ENCODE measurements around the gene ACTL10.
"Not testable (repeated sequence)": the region's sequence is repeated elsewhere in the genome, so short reads cannot be mapped to it uniquely, and the experiment has no call there.

The ACTL10 gene

DNA sequence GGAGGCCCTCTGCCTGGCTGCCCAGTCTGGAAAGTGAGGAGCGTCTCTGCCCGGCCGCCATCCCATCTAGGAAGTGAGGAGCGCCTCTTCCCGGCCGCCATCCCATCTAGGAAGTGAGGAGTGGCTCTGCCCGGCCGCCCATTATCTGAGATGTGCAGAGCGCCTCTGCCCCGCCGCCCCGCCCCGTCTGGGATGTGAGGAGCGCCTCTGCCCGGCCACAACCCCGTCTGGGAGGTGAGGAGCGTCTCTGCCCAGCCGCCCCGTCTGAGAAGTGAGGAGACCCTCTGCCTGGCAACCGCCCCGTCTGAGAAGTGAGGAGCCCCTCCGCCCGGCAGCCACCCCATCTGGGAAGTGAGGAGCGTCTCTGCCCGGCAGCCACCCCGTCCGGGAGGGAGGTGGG, 32.2 kb downstream of the ACTL10 start:
- not testable (repeated sequence) for DNase-seq

GRCh38 chr20:33700696-33701441, 34.1 kb downstream of the ACTL10 start:
- not testable (repeated sequence) for DNase-seq

DNA sequence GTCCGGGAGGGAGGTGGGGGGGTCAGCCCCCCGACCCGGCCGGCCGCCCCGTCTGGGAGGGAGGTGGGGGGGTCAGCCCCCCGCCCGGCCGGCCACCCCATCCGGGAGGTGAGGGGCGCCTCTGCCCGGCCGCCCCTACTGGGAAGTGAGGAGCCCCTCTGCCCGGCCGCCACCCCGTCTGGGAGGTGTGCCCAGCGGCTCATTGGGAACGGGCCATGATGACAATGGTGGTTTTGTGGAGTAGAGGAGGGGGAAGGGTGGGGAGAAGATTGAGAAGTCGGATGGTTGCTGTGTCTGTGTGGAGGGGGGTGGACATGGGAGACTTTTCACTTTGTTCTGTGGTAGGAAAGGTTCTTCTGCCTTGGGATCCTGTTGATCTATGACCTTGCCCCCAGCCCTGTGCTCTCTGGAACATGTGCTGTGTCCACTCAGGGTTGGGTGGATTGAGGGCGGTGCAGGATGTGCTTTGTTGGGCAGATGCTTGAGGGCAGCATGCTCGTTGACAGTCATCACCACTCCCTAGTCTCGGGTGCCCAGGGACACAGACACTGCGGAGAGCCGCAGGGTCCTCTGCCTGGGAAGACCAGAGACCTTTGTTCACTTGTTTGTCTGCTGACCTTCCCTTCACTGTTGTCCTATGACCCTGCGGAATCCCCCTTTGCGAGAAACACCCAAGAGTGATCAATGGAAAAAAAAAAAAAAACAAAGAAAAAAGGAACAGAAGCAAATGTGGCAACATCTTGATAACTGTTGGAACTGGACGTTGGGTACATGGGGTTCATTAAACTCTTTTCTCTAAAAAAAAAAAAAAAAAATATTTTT, 35.1 kb downstream of the ACTL10 start:
- no peak for DNase-seq

DNA sequence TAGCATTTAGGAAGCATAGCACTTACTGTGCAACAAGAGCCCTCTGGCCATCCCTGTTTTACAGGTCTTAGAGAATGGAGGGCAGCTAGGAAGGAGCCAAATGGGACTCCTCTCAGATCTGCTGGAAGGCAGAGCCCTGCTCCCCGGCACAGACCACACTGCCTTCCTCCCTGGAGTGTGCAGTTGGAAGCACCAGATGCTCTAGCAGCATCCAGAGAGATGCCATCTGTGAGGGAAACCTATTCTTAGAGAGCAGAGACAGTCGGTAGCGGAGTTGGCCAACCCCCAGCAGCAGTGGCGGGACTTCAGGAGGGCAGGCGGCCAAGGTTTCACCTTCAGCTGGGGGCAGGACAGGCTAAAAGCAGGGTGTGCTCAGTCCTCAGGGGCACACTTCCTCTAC, 36.1 kb downstream of the ACTL10 start:
- no peak for DNase-seq

GRCh38 chr20:33703498-33704137, 36.9 kb downstream of the ACTL10 start:
- no peak for DNase-seq

DNA sequence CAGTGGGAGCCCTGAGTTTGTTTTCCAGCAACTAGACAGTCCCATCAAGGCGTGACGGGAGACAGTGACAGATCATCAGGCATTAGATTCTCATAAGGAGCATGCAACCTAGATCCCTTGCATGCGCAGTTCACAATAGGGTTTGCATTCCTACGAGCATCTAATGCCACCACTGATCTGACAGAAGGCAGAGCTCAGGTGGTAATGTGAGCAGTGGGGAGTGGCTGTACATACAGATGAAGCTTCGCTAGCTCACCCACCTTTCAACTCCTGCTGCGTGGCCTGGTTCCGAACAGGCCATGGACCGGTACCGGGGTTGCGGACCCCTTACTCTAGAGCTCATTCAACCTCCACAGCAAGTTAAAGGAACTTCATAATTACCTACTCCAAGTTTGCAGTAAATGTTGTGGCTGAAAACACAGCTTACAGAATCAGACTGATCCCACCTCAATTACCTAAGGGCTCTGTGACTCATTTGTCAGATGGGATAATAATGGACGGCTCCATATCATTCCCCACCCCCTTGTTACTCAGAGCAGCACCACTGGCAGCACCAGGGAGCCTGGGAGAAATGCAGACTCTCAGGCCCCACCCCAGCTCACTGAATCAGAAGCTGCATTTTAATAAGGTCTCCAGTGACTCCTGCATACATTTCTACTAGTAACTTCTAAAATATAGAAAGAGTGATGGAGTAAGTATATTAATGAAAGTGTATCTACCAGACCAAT, 37.6 kb downstream of the ACTL10 start:
- DNase-seq: no peak

DNA sequence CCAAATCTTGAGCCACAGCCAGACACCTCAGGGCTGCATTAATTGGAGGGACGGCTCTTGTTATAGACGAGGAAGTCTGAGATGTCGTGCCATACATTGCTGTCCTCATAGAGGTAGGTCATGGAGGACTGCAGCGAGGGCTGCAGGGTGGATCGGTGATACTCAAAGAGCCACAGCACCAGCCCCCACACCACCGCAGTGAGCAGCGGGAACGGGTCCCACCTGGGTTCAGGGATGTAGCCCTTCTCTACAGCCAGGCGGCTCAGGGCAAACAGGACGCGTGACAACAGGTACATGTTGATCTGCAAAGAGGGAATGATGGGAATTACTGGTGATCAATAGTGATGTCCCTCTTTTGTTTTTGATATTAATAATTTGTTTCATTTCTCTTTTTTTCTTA, 40.9 kb downstream of the ACTL10 start:
- DNase-seq: no peak

- DNase-seq: no peak
Measured at GRCh38 chr20:33709398-33709797, 42.7 kb downstream of the ACTL10 start.

- DNase-seq: no peak
Measured at GRCh38 chr20:33709905-33710541, 43.3 kb downstream of the ACTL10 start.

- no peak for DNase-seq
Measured at GRCh38 chr20:33710681-33711445, 44.1 kb downstream of the ACTL10 start.

DNA sequence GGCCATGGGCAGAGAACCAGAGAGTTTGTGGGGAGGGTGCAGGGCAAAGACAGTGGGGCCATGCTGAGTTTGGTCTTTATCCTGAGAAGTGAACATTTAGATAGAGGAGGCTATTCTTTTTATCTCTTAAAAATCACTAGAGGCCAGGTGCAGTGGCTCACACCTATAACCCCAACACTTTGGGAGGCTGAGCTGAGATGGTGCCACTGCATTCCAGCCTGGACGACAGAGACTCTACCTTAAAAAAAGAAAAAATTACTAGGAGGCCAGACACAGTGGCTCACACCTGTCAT, 44.6 kb downstream of the ACTL10 start:
- DNase-seq: no peak

GRCh38 chr20:33713865-33714367, 47.2 kb downstream of the ACTL10 start:
- no peak for DNase-seq

DNA sequence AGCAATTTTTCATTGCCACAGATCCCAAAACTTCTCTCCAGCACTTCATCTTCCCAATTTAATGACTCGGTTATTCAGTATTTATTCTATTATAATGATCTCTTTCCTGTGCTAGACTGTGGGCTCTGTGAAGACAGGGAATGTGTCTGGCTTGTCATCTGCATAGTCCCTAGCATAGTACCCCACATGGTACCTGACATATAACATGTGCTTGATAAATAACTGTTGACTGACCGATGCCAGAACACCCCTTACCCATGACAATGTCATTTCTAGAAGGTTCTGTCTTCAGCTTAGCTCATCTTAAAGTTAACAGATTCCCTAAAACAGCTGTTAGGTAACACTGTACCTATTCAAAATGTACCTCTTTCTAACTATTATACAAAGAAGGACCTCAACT, 49.8 kb downstream of the ACTL10 start:
- no peak for DNase-seq

Measured in DMS153 (cell line).